Activated CD8-positive, alpha-beta T cell treated with anti-CD3 and anti-CD28 coated beads for 36 hours (primary cell): ENCODE data around the gene CACNA1C. TPM values are rescaled to one million over a fixed set of nuclear protein-coding genes. Genes with fewer than 3 reads are reported as not detected.

Source experiments
- ATAC-seq: fragments of 200-7000 bp; cut with Tn5 transposase; one replicate; pipeline ENCODE4 v1.10.0; 2021; ENCODE audit warnings: mild to moderate bottlenecking, moderate library complexity
- CTCF ChIA-PET: fragments of 350-600 bp; sonication (Branson Sonifier 250); formaldehyde crosslinking; loops from one replicate; lab custom pipeline; 2021; ENCODE audit warnings: antibody characterized with exemption; lab: Charles Lee
- POLR2A ChIA-PET: fragments of 350-600 bp; sonication (Branson Sonifier 250); formaldehyde crosslinking; loops from one replicate; lab custom pipeline; 2021; ENCODE audit warnings: antibody characterized with exemption; lab: Charles Lee
- DNase-seq: peaks from one replicate; pipeline ENCODE4 v3.0.0-alpha.2; 2020
- H3K27ac Mint-ChIP-seq: one replicate; pipeline ENCODE4 v1.8.0; 2021; ENCODE audit warnings: mild to moderate bottlenecking, mixed read lengths
- H3K27me3 Mint-ChIP-seq: one replicate; pipeline ENCODE4 v1.8.0; 2021; ENCODE audit warnings: mixed read lengths
- H3K36me3 Mint-ChIP-seq: one replicate; pipeline ENCODE4 v1.8.0; 2021; ENCODE audit warnings: low read depth, mixed read lengths
- H3K4me1 Mint-ChIP-seq: one replicate; pipeline ENCODE4 v1.8.0; 2021; ENCODE audit warnings: low read depth, mixed read lengths
- H3K4me3 Mint-ChIP-seq: one replicate; pipeline ENCODE4 v1.8.0; 2021; ENCODE audit warnings: mild to moderate bottlenecking, moderate library complexity, mixed read lengths
- H3K9me3 Mint-ChIP-seq: one replicate; pipeline ENCODE4 v1.8.0; 2021; ENCODE audit warnings: mixed read lengths
- intact Hi-C: fragments of 100-400 bp; cut with micrococcal nuclease; formaldehyde crosslinking; loops from one replicate; pipeline ENCODE4 v1.10.0; 2022
- total RNA-seq, 2 experiments: library from RNA; stranded (reverse); gene quantifications; one replicate each; pipeline ENCODE4 v1.2.3, GENCODE V29; 2021
- TF ChIP-seq, protein P1 (sequence below): fragments of 200-600 bp; IDR thresholded peaks from one replicate; pipeline ENCODE4 v1.8.0; 2022; ENCODE audit warnings: antibody characterized with exemption, mild to moderate bottlenecking

CACNA1C gene
- total RNA-seq, 2 experiments from 2014 or later: 0.02 to 0.05 TPM

DNA sequence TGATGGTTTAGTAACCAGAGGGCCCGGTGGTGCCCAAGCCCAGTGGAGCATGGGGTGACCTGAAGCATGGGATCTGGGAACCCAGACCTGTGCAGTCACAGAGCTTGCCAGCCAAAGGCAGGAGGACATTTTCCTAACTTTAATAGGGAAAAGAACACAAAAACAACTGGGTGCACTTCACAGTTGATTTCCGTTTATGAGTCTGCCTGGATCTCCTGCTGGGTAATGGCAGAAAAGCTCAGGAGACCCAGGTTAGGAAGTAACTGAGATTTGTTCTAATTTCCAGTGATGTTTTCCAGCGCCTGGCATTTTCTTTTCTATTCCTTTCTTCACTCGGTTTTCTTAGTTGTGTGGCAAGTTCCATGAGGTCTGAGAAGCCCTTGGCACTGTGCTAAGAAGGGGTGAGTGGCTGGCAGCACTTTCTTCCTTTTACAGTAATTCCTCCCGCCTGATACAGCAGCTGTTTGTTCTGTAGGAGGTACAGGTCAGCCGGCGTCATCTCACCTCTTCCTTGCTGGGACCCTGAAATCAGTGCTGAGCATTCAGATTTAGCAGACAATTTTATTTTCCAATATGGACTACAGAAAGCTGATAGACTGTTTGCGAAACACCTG, 5.1 kb downstream of the CACNA1C start:
- DNase-seq (no peak), ATAC-seq (no peak)
- CTCF ChIA-PET: interaction anchor here (0.9 to 1.4 kb wide), 4 partner anchors 8 to 226 kb away, joined by 3 to 4 read pairs (median 3); no protein-coding TSS in a partner anchor
- Mint-ChIP-seq H3K4me1 (peaks cover 11% of the 10 kb centered on the region), H3K36me3 (no peaks in the 10 kb centered on the region), H3K27me3 (peaks cover 31% of the 10 kb centered on the region), H3K9me3 (no peaks in the 10 kb centered on the region), H3K4me3 (no peak overlapping the region), H3K27ac (no peak overlapping the region)
- TF ChIP-seq, protein P1, sequence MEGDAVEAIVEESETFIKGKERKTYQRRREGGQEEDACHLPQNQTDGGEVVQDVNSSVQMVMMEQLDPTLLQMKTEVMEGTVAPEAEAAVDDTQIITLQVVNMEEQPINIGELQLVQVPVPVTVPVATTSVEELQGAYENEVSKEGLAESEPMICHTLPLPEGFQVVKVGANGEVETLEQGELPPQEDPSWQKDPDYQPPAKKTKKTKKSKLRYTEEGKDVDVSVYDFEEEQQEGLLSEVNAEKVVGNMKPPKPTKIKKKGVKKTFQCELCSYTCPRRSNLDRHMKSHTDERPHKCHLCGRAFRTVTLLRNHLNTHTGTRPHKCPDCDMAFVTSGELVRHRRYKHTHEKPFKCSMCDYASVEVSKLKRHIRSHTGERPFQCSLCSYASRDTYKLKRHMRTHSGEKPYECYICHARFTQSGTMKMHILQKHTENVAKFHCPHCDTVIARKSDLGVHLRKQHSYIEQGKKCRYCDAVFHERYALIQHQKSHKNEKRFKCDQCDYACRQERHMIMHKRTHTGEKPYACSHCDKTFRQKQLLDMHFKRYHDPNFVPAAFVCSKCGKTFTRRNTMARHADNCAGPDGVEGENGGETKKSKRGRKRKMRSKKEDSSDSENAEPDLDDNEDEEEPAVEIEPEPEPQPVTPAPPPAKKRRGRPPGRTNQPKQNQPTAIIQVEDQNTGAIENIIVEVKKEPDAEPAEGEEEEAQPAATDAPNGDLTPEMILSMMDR: no peak
- intact Hi-C loops: no loop called here
- POLR2A ChIA-PET: no interaction called here

DNA sequence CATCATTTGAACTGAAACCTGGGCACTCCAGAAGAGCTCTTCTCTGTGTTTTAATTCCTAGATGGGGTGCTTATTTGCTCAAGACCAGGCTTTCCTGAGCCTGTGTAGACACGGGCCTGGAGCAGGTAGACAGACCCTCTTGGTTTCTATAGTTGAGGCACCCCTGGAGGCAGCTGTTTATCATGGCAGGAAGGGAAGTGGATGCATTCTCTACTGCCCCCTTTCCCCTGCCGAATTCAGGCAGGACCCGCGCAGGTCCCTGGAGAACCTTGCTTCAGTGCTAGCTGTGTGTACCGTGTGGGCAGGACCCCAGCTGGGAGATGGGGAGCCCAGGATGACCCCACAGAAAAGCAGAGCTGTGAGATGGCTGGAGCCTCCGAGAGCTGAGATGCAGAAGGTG, 6.0 kb downstream of the CACNA1C start:
- DNase-seq (no peak), ATAC-seq (no peak)
- intact Hi-C loops: no loop called here
- Mint-ChIP-seq H3K27me3 (peaks cover 28% of the 10 kb centered on the region), H3K27ac (no peak overlapping the region), H3K4me3 (no peak overlapping the region), H3K36me3 (no peaks in the 10 kb centered on the region), H3K4me1 (peaks cover 12% of the 10 kb centered on the region), H3K9me3 (no peaks in the 10 kb centered on the region)
- ChIA-PET POLR2A (no interaction called here), CTCF (interaction anchor here (0.7 to 0.9 kb wide), 2 partner anchors 102 to 524 kb away, joined by 3 read pairs; no protein-coding TSS in a partner anchor)
- TF ChIP-seq, protein P1: no peak

DNA sequence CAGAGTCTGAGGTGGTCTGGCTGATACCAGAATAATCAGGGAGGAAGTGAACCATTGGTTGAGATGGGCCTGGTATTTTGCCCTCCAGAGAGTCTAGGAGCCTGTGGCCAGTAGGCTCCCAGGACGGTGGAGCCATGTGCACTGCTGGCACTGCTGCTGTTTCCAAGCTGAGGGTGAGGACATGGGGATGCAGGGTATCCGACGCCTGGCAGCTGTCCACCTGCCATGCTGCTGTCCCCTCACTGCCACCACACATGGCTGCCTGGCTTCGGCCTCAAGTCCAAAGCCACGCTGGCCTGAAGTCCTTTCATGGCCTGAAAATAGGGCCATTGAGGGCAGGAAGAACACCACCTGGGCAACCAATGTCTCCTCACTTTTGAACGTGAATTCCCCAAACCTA, 8.6 kb downstream of the CACNA1C start:
- Mint-ChIP-seq H3K27ac (no peak overlapping the region), H3K9me3 (no peaks in the 10 kb centered on the region), H3K4me3 (no peak overlapping the region), H3K36me3 (no peaks in the 10 kb centered on the region), H3K27me3 (peaks cover 4% of the 10 kb centered on the region), H3K4me1 (peaks cover 11% of the 10 kb centered on the region)
- TF ChIP-seq, protein P1: no peak
- no peak for DNase-seq
- intact Hi-C loops: no loop called here
- ATAC-seq: no peak
- POLR2A ChIA-PET: interaction anchor here (0.6 kb wide), 1 partner anchor 136 kb away, joined by 3 read pairs; no protein-coding TSS in a partner anchor
- CTCF ChIA-PET: no interaction called here

DNA sequence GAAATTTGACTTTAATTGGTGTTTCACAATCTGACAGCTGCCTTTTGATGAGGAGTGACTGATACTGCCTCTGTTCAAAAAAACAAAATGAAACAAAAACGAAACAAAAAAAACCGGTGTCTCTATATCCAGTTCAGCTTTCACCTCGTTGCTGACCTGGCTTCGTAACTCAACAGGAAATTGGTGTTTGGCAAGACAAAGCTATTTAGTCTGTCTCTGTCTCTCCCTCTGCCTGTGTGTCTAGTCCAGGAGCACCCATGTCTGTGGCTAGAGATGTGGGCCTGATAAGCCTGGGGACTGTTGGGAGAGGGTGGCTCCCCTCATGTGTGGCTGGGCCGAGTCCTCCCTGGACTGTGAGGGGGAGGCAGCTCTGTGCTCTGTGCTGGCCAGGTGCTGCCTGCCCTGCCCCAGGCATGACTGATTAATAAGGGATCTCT, 11.3 kb downstream of the CACNA1C start:
- CTCF ChIA-PET: interaction anchor here (1.2 to 1.7 kb wide), 3 partner anchors 16 to 125 kb away, joined by 3 to 5 read pairs (median 3); no protein-coding TSS in a partner anchor
- TF ChIP-seq, protein P1: no peak
- DNase-seq: peak; percentile 23
- Mint-ChIP-seq H3K27me3 (no peaks in the 10 kb centered on the region), H3K36me3 (no peaks in the 10 kb centered on the region), H3K27ac (peak overlapping the region; percentile 73), H3K4me1 (peaks cover 11% of the 10 kb centered on the region), H3K4me3 (peak overlapping the region; percentile 49), H3K9me3 (no peaks in the 10 kb centered on the region)
- POLR2A ChIA-PET: interaction anchor here (1.2 kb wide), 1 partner anchor 67 kb away, joined by 3 read pairs; no protein-coding TSS in a partner anchor
- peak; percentile 90 for ATAC-seq
- intact Hi-C loops: no loop called here

DNA sequence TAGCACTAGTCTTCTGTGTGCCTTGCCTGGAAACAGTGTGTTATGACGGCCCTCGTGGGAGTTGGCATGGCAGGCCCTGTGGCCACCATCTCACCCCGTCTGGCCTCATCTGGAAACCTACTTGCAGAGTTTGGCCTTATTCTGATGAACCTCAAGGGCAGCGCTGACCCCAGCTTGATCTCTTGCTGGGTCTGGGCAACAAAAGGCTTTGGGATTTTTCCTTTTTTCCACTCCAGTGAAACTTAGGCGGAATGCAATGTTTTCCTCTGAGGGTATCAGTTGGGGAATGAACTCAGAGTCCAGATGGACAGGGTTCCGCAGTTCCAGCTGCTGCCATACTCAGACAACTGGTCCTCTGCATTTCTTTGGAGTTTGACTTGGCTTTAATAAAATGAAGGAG, 15.9 kb downstream of the CACNA1C start:
- Mint-ChIP-seq H3K36me3 (no peaks in the 10 kb centered on the region), H3K4me3 (no peak overlapping the region), H3K4me1 (peaks cover 9% of the 10 kb centered on the region), H3K9me3 (peaks cover 12% of the 10 kb centered on the region), H3K27ac (no peak overlapping the region), H3K27me3 (no peaks in the 10 kb centered on the region)
- TF ChIP-seq, protein P1: no peak
- ATAC-seq (no peak), DNase-seq (no peak)
- ChIA-PET CTCF (no interaction called here), POLR2A (interaction anchor here (0.6 to 1.1 kb wide), 2 partner anchors 36 to 48 kb away, joined by 3 to 4 read pairs; no protein-coding TSS in a partner anchor)
- intact Hi-C loops: no loop called here
